Sigmoid colon (tissue), 4 donors: ENCODE data around the gene STX18.

ENCODE experiments used
- EP300 ChIP-seq, 4 donors: sonication (generic); formaldehyde crosslinking; IDR thresholded peaks; one replicate each; pipeline ENCODE4 v1.6.1; 2017; ENCODE audit warnings: antibody characterized with exemption in 4 of 4
- POLR2A ChIP-seq, 2 donors: fragments of 450-650 bp; IDR thresholded peaks; one replicate each; pipeline ENCODE4 v1.6.1; 2016; ENCODE audit warnings: antibody characterized with exemption in 2 of 2, mild to moderate bottlenecking in 2 of 2, moderate library complexity in 2 of 2
- POLR2AphosphoS5 ChIP-seq, 4 donors: sonication (generic); formaldehyde crosslinking; IDR thresholded peaks; one replicate each; pipeline ENCODE4 v1.6.1; 2017; ENCODE audit warnings: antibody characterized with exemption in 4 of 4
- TF ChIP-seq, protein P1 (sequence below), 4 experiments: fragments of 450-650 bp in 3 of 4; fragments of 200-600 bp in 1 of 4; IDR thresholded peaks; one replicate each; pipeline ENCODE4 v1.5.1; 2016 to 2019; ENCODE audit warnings: antibody characterized with exemption in 4 of 4, mild to moderate bottlenecking in 3 of 4, moderate library complexity in 2 of 4

DNA sequence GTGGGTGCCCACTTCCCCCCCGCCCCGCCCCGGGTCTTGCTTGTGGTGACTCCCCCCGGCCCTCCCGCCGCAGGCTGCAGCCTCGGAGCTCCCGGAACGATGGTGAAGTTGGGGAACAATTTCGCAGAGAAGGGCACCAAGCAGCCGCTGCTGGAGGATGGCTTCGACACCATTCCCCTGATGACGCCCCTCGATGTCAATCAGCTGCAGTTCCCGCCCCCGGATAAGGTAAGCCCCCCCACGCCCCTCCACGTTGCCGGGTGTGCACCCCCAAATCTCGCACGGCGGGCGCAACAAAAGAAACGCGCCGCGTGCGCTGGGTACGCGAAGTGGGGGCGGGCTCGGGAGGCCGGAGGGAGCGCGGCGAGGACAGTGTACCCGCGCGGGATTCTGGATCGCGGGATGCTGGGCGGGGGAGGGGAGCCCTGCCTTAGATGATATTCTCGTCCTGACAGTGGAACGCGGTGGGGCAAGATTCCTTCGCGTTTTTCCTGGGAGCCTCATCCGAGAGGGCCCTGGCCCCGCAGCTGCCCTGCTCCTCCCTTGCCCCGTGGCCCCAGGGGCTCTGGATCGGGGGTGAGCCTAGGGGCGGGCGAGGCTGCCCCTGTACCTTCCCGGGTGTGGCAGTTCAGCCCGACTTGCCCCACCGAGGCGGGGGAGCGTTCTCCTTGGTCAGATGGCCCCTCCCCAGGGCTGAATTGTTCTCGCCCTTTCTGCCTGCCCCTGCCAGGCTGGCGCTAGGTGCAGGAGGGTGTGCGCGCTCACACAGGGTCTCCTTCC, 154.1 kb downstream of the STX18 start:
- TF ChIP-seq, protein P1, sequence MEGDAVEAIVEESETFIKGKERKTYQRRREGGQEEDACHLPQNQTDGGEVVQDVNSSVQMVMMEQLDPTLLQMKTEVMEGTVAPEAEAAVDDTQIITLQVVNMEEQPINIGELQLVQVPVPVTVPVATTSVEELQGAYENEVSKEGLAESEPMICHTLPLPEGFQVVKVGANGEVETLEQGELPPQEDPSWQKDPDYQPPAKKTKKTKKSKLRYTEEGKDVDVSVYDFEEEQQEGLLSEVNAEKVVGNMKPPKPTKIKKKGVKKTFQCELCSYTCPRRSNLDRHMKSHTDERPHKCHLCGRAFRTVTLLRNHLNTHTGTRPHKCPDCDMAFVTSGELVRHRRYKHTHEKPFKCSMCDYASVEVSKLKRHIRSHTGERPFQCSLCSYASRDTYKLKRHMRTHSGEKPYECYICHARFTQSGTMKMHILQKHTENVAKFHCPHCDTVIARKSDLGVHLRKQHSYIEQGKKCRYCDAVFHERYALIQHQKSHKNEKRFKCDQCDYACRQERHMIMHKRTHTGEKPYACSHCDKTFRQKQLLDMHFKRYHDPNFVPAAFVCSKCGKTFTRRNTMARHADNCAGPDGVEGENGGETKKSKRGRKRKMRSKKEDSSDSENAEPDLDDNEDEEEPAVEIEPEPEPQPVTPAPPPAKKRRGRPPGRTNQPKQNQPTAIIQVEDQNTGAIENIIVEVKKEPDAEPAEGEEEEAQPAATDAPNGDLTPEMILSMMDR (IDR thresholded peaks at IDR 0.05), result no peak
- TF ChIP-seq POLR2AphosphoS5 (IDR thresholded peaks at IDR 0.05) (no peak), EP300 (IDR thresholded peaks at IDR 0.05) (no peak), POLR2A (IDR thresholded peaks at IDR 0.05) (no peak)
